ENCODE data around the gene CD101.

CD101 gene

GRCh38 chr1:116982319-116983004 is 19.1 kb upstream of the CD101 start:
- no peak overlapping the region for H2BK12ac ChIP-seq (ENCODE audit: low read length in 2 of 2)
- H3K79me1 ChIP-seq (replicated peaks; ENCODE audit: low read length, poor library complexity, severe bottlenecking) = peaks cover 5% of the 10 kb centered on the region
- H3K9me3 ChIP-seq (ENCODE audit: control insufficient read depth, low read length) = no peaks in the 10 kb centered on the region
- WGBS = 88% methylated on average over 9 of the region's 9 CpGs
- H2AFZ ChIP-seq (ENCODE audit: low read depth, low read length) = no peak overlapping the region
- no peak overlapping the region for H3K4me2 ChIP-seq (ENCODE audit: low read length, poor library complexity, severe bottlenecking)
- no peak overlapping the region for H3K14ac ChIP-seq (ENCODE audit: low read length in 2 of 2)
- H3K27ac ChIP-seq (ENCODE audit: low read length, poor library complexity, severe bottlenecking) = no peak overlapping the region
- no peak overlapping the region for H2AK5ac ChIP-seq (ENCODE audit: low read length, severe bottlenecking)
- no peak overlapping the region for H3K4me3 ChIP-seq (ENCODE audit: insufficient read depth in 1 of 2, low read depth in 1 of 2, low read length in 2 of 2)
- H2BK5ac ChIP-seq (ENCODE audit: low read depth, low read length, poor library complexity, severe bottlenecking) = no peak overlapping the region
- H2BK15ac ChIP-seq (ENCODE audit: low read depth, poor library complexity, severe bottlenecking) = no peak overlapping the region
- H2BK120ac ChIP-seq (ENCODE audit: low read depth, low read length) = no peak overlapping the region
- no peak overlapping the region for H3K9ac ChIP-seq (ENCODE audit: low read length)
- H4K91ac ChIP-seq (ENCODE audit: low read length) = no peak overlapping the region
- no peaks in the 10 kb centered on the region for H3K27me3 ChIP-seq (ENCODE audit: control insufficient read depth in 1 of 2, insufficient read depth in 1 of 2, low read length in 2 of 2)
- peaks cover 8% of the 10 kb centered on the region for H3K4me1 ChIP-seq (ENCODE audit: control insufficient read depth, insufficient read depth, low read depth, low read length)
- no peak overlapping the region for H3K23ac ChIP-seq (ENCODE audit: low read length in 2 of 2)
- no peak overlapping the region for H3K4ac ChIP-seq (ENCODE audit: low read depth in 1 of 2, low read length in 2 of 2)
- H4K8ac ChIP-seq (ENCODE audit: low read length) = no peak overlapping the region
- no peak overlapping the region for H3K18ac ChIP-seq (ENCODE audit: low read depth in 1 of 2, low read length in 2 of 2)
- no peak for DNase-seq
- peaks cover 3 to 19% of the 10 kb centered on the region in 2 experiments for H3K36me3 ChIP-seq (ENCODE audit: control insufficient read depth in 1 of 2, insufficient read depth in 2 of 2, low read depth in 1 of 2, low read length in 2 of 2)

- Histone ChIP-seq H3K9ac (ENCODE audit: low read length) (no peak overlapping the region), H3K27ac (ENCODE audit: low read length, poor library complexity, severe bottlenecking) (no peak overlapping the region), H3K36me3 (ENCODE audit: control insufficient read depth in 1 of 2, insufficient read depth in 2 of 2, low read depth in 1 of 2, low read length in 2 of 2) (peaks cover 3 to 19% of the 10 kb centered on the region in 2 experiments), H2BK5ac (ENCODE audit: low read depth, low read length, poor library complexity, severe bottlenecking) (no peak overlapping the region), H3K23ac (ENCODE audit: low read length in 2 of 2) (no peak overlapping the region), H2BK120ac (ENCODE audit: low read depth, low read length) (no peak overlapping the region), H3K4ac (ENCODE audit: low read depth in 1 of 2, low read length in 2 of 2) (no peak overlapping the region), H3K27me3 (ENCODE audit: control insufficient read depth in 1 of 2, insufficient read depth in 1 of 2, low read length in 2 of 2) (no peaks in the 10 kb centered on the region), H3K4me1 (ENCODE audit: control insufficient read depth, insufficient read depth, low read depth, low read length) (peaks cover 12% of the 10 kb centered on the region), H4K8ac (ENCODE audit: low read length) (no peak overlapping the region), H2AK5ac (ENCODE audit: low read length, severe bottlenecking) (no peak overlapping the region), H4K91ac (ENCODE audit: low read length) (no peak overlapping the region), H3K4me3 (ENCODE audit: insufficient read depth in 1 of 2, low read depth in 1 of 2, low read length in 2 of 2) (no peak overlapping the region), H3K4me2 (ENCODE audit: low read length, poor library complexity, severe bottlenecking) (no peak overlapping the region), H3K79me1 (replicated peaks; ENCODE audit: low read length, poor library complexity, severe bottlenecking) (peaks cover 5% of the 10 kb centered on the region), H2AFZ (ENCODE audit: low read depth, low read length) (no peak overlapping the region), H3K18ac (ENCODE audit: low read depth in 1 of 2, low read length in 2 of 2) (no peak overlapping the region), H2BK12ac (ENCODE audit: low read length in 2 of 2) (no peak overlapping the region), H3K14ac (ENCODE audit: low read length in 2 of 2) (no peak overlapping the region), H3K9me3 (ENCODE audit: control insufficient read depth, low read length) (no peaks in the 10 kb centered on the region), H2BK15ac (ENCODE audit: low read depth, poor library complexity, severe bottlenecking) (no peak overlapping the region)
- 94% methylated on average over 5 of the region's 5 CpGs for WGBS
- DNase-seq = no peak
Measured at GRCh38 chr1:116983112-116983511, 18.4 kb upstream of the CD101 start.

DNA sequence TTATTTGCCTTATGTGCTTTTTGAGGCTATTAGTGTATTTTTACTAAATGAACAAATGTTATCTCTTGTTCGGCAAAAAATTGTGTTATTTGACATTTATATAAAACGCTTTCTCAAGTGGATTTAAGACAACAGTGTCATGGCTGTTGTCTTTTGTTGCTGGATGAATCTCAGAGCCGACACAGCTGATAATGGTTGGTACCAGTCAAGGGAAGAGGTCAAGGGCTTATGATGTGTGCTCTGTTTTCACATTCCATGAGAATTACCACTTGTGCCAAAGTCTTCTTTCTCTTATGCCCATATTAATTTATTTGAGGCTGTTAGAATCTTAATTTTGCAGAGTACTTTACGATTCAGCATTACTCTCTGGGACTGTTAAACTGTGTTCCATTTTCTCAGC is 17.9 kb upstream of the CD101 start:
- H3K27me3 ChIP-seq (ENCODE audit: control insufficient read depth in 1 of 2, insufficient read depth in 1 of 2, low read length in 2 of 2) = no peaks in the 10 kb centered on the region
- peaks cover 5% of the 10 kb centered on the region for H3K79me1 ChIP-seq (replicated peaks; ENCODE audit: low read length, poor library complexity, severe bottlenecking)
- H3K27ac ChIP-seq (ENCODE audit: low read length, poor library complexity, severe bottlenecking) = no peak overlapping the region
- H2BK120ac ChIP-seq (ENCODE audit: low read depth, low read length) = no peak overlapping the region
- H3K23ac ChIP-seq (ENCODE audit: low read length in 2 of 2) = no peak overlapping the region
- no peak overlapping the region for H3K4me3 ChIP-seq (ENCODE audit: insufficient read depth in 1 of 2, low read depth in 1 of 2, low read length in 2 of 2)
- H3K36me3 ChIP-seq (ENCODE audit: control insufficient read depth in 1 of 2, insufficient read depth in 2 of 2, low read depth in 1 of 2, low read length in 2 of 2) = peaks cover 3 to 19% of the 10 kb centered on the region in 2 experiments
- no peak overlapping the region for H3K18ac ChIP-seq (ENCODE audit: low read depth in 1 of 2, low read length in 2 of 2)
- H2BK15ac ChIP-seq (ENCODE audit: low read depth, poor library complexity, severe bottlenecking) = no peak overlapping the region
- no peak overlapping the region for H3K4ac ChIP-seq (ENCODE audit: low read depth in 1 of 2, low read length in 2 of 2)
- H2BK5ac ChIP-seq (ENCODE audit: low read depth, low read length, poor library complexity, severe bottlenecking) = no peak overlapping the region
- H4K91ac ChIP-seq (ENCODE audit: low read length) = no peak overlapping the region
- no peak overlapping the region for H4K8ac ChIP-seq (ENCODE audit: low read length)
- no peak overlapping the region for H3K14ac ChIP-seq (ENCODE audit: low read length in 2 of 2)
- no peak overlapping the region for H3K4me2 ChIP-seq (ENCODE audit: low read length, poor library complexity, severe bottlenecking)
- WGBS = 69% methylated on average over 3 of the region's 4 CpGs
- H3K4me1 ChIP-seq (ENCODE audit: control insufficient read depth, insufficient read depth, low read depth, low read length) = peaks cover 17% of the 10 kb centered on the region
- H2AK5ac ChIP-seq (ENCODE audit: low read length, severe bottlenecking) = no peak overlapping the region
- DNase-seq = peak; percentile 9
- H3K9me3 ChIP-seq (ENCODE audit: control insufficient read depth, low read length) = no peaks in the 10 kb centered on the region
- no peak overlapping the region for H3K9ac ChIP-seq (ENCODE audit: low read length)
- no peak overlapping the region for H2AFZ ChIP-seq (ENCODE audit: low read depth, low read length)
- H2BK12ac ChIP-seq (ENCODE audit: low read length in 2 of 2) = no peak overlapping the region

- Histone ChIP-seq H3K18ac (ENCODE audit: low read depth in 1 of 2, low read length in 2 of 2) (no peak overlapping the region), H2AFZ (ENCODE audit: low read depth, low read length) (no peak overlapping the region), H3K4ac (ENCODE audit: low read depth in 1 of 2, low read length in 2 of 2) (no peak overlapping the region), H3K9me3 (ENCODE audit: control insufficient read depth, low read length) (no peaks in the 10 kb centered on the region), H3K9ac (ENCODE audit: low read length) (no peak overlapping the region), H3K36me3 (ENCODE audit: control insufficient read depth in 1 of 2, insufficient read depth in 2 of 2, low read depth in 1 of 2, low read length in 2 of 2) (peaks cover 3 to 19% of the 10 kb centered on the region in 2 experiments), H2BK12ac (ENCODE audit: low read length in 2 of 2) (no peak overlapping the region), H3K4me1 (ENCODE audit: control insufficient read depth, insufficient read depth, low read depth, low read length) (peaks cover 21% of the 10 kb centered on the region), H3K4me3 (ENCODE audit: insufficient read depth in 1 of 2, low read depth in 1 of 2, low read length in 2 of 2) (no peak overlapping the region), H3K79me1 (replicated peaks; ENCODE audit: low read length, poor library complexity, severe bottlenecking) (peaks cover 5% of the 10 kb centered on the region), H3K27me3 (ENCODE audit: control insufficient read depth in 1 of 2, insufficient read depth in 1 of 2, low read length in 2 of 2) (no peaks in the 10 kb centered on the region), H4K8ac (ENCODE audit: low read length) (no peak overlapping the region), H2BK15ac (ENCODE audit: low read depth, poor library complexity, severe bottlenecking) (no peak overlapping the region), H3K27ac (ENCODE audit: low read length, poor library complexity, severe bottlenecking) (no peak overlapping the region), H3K4me2 (ENCODE audit: low read length, poor library complexity, severe bottlenecking) (no peak overlapping the region), H3K14ac (ENCODE audit: low read length in 2 of 2) (peak overlapping the region in 1 of 2 experiments; percentile 71), H2BK120ac (ENCODE audit: low read depth, low read length) (no peak overlapping the region), H2BK5ac (ENCODE audit: low read depth, low read length, poor library complexity, severe bottlenecking) (no peak overlapping the region), H2AK5ac (ENCODE audit: low read length, severe bottlenecking) (peak overlapping the region; percentile 46), H4K91ac (ENCODE audit: low read length) (no peak overlapping the region), H3K23ac (ENCODE audit: low read length in 2 of 2) (no peak overlapping the region)
- DNase-seq = no peak
- WGBS = 98% methylated on average over 14 of the region's 14 CpGs
Measured at GRCh38 chr1:116984406-116985160, 17.0 kb upstream of the CD101 start.

All from mesenchymal stem cell (in vitro differentiated cells and primary cell).